Endothelial cell (in vitro differentiated cells): ENCODE results near the gene FHIP2A. TPM values are rescaled to one million over a fixed set of nuclear protein-coding genes. Genes with fewer than 3 reads are reported as not detected.
"Not testable (repeated sequence)": the region's sequence is repeated elsewhere in the genome, so short reads cannot be mapped to it uniquely, and the experiment has no call there.

Source experiments
- DNase-seq: peaks from one replicate; pipeline ENCODE4 v3.0.0; 2021; ENCODE audit warnings: low spot score
- H3K27ac Mint-ChIP-seq: one replicate; pipeline ENCODE4 v1.8.0; 2021; ENCODE audit warnings: mixed read lengths, inconsistent platforms; ENCODE audit not compliant: unreplicated experiment
- H3K27me3 Mint-ChIP-seq: one replicate; pipeline ENCODE4 v1.8.0; 2021; ENCODE audit warnings: mild to moderate bottlenecking, moderate library complexity, mixed read lengths, inconsistent platforms; ENCODE audit not compliant: unreplicated experiment
- H3K36me3 Mint-ChIP-seq: one replicate; pipeline ENCODE4 v1.8.0; 2021; ENCODE audit warnings: mild to moderate bottlenecking, low read depth, mixed read lengths, inconsistent platforms; ENCODE audit not compliant: unreplicated experiment
- H3K4me1 Mint-ChIP-seq: one replicate; pipeline ENCODE4 v1.8.0; 2021; ENCODE audit warnings: mild to moderate bottlenecking, mixed read lengths, inconsistent platforms; ENCODE audit not compliant: unreplicated experiment
- H3K4me3 Mint-ChIP-seq: one replicate; pipeline ENCODE4 v1.8.0; 2021; ENCODE audit warnings: mild to moderate bottlenecking, mixed read lengths, inconsistent platforms; ENCODE audit not compliant: unreplicated experiment
- H3K9me3 Mint-ChIP-seq: one replicate; pipeline ENCODE4 v1.8.0; 2021; ENCODE audit warnings: mixed read lengths, inconsistent platforms; ENCODE audit not compliant: unreplicated experiment
- CTCF ChIP-seq: fragments of 200-600 bp; sonication (generic); IDR thresholded peaks from one replicate; pipeline ENCODE4 v1.5.0; 2021; ENCODE audit warnings: antibody characterized with exemption; ENCODE audit not compliant: unreplicated experiment
- total RNA-seq: library from RNA; stranded (reverse); fragmentation: NEBNext Ultra II Directional; extraction: Animal tissue kit (Norgen Biotek cat#: 25700); gene quantifications from one replicate; pipeline ENCODE4 v1.2.1, GENCODE V29; 2021; ENCODE audit not compliant: unreplicated experiment

The FHIP2A gene
- total RNA-seq, 1 donor from 2014 or later: 50.1 TPM

- Mint-ChIP-seq H3K4me1 (peaks cover 16% of the 10 kb centered on the region), H3K9me3 (no peaks in the 10 kb centered on the region), H3K36me3 (peaks cover 25% of the 10 kb centered on the region), H3K4me3 (no peak overlapping the region), H3K27me3 (no peaks in the 10 kb centered on the region), H3K27ac (no peak overlapping the region)
- TF ChIP-seq CTCF: no peak
- no peak for DNase-seq
These were observed 16.1 kb downstream of the FHIP2A start for GRCh38 chr10:114837690-114838089.

GRCh38 chr10:114839901-114840300, 18.3 kb downstream of the FHIP2A start:
- Mint-ChIP-seq H3K4me1 (peaks cover 5% of the 10 kb centered on the region), H3K9me3 (no peaks in the 10 kb centered on the region), H3K27ac (no peak overlapping the region), H3K36me3 (peaks cover 31% of the 10 kb centered on the region), H3K27me3 (no peaks in the 10 kb centered on the region), H3K4me3 (no peak overlapping the region)
- no peak for TF ChIP-seq CTCF
- DNase-seq: no peak

GRCh38 chr10:114845978-114846693, 24.6 kb downstream of the FHIP2A start:
- H3K4me1 Mint-ChIP-seq: no peaks in the 10 kb centered on the region
- no peak overlapping the region for H3K4me3 Mint-ChIP-seq
- DNase-seq: no peak
- no peak for TF ChIP-seq CTCF
- peaks cover 48% of the 10 kb centered on the region for H3K36me3 Mint-ChIP-seq
- H3K27ac Mint-ChIP-seq: no peak overlapping the region
- H3K27me3 Mint-ChIP-seq: no peaks in the 10 kb centered on the region
- H3K9me3 Mint-ChIP-seq: no peaks in the 10 kb centered on the region

- not testable (repeated sequence) for H3K4me3 Mint-ChIP-seq, H3K27ac Mint-ChIP-seq, H3K9me3 Mint-ChIP-seq, DNase-seq, H3K4me1 Mint-ChIP-seq, H3K27me3 Mint-ChIP-seq
- H3K36me3 Mint-ChIP-seq: peaks cover 48% of the 10 kb centered on the region
These were observed 25.9 kb downstream of the FHIP2A start for GRCh38 chr10:114847517-114847916.

- TF ChIP-seq CTCF: no peak
- Mint-ChIP-seq H3K9me3 (no peaks in the 10 kb centered on the region), H3K27me3 (no peaks in the 10 kb centered on the region), H3K36me3 (peaks cover 42% of the 10 kb centered on the region), H3K4me1 (no peaks in the 10 kb centered on the region), H3K4me3 (peak overlapping the region; percentile 32), H3K27ac (no peak overlapping the region)
- DNase-seq: no peak
These were observed 28.1 kb downstream of the FHIP2A start for GRCh38 chr10:114849674-114850073.
